NT2/D1 (cell line): ENCODE measurements around the gene ATP8B2.
"Not testable (repeated sequence)": the region's sequence is repeated elsewhere in the genome, so short reads cannot be mapped to it uniquely, and the experiment has no call there.

ENCODE experiments used
- DNase-seq: peaks from one replicate; pipeline ENCODE4 v3.0.0-alpha.2; 2011; ENCODE audit warnings: low read depth, low spot score
- H3K27me3 ChIP-seq: 2 replicates; pipeline ENCODE4 v1.6.0; 2011; ENCODE audit warnings: mild to moderate bottlenecking; ENCODE audit not compliant: insufficient read length, insufficient read depth
- H3K36me3 ChIP-seq: 2 replicates; pipeline ENCODE4 v1.6.1; 2011; ENCODE audit warnings: mild to moderate bottlenecking, low read length, mixed read lengths; ENCODE audit not compliant: insufficient read depth, insufficient read length
- H3K4me1 ChIP-seq: 2 replicates; pipeline ENCODE4 v1.5.1; 2011; ENCODE audit not compliant: insufficient read depth, insufficient read length
- H3K4me3 ChIP-seq: 2 replicates; pipeline ENCODE4 v1.5.1; 2011; ENCODE audit warnings: low read depth; ENCODE audit not compliant: insufficient read length
- H3K9ac ChIP-seq: 2 replicates; pipeline ENCODE4 v1.6.0; 2011; ENCODE audit warnings: low read depth; ENCODE audit not compliant: insufficient read length
- H3K9me3 ChIP-seq: 2 replicates; pipeline ENCODE4 v1.5.1; 2011; ENCODE audit warnings: mild to moderate bottlenecking, low read length; ENCODE audit not compliant: insufficient read depth
- SUZ12 ChIP-seq: IDR thresholded peaks from 2 replicates; pipeline ENCODE4 v1.6.1; 2011; ENCODE audit not compliant: insufficient read length, insufficient read depth; ENCODE audit errors: extremely low read depth
- YY1 ChIP-seq: IDR thresholded peaks from 2 replicates; pipeline ENCODE4 v1.6.1; 2011; ENCODE audit not compliant: insufficient read length, insufficient read depth
- ZNF274 ChIP-seq: IDR thresholded peaks from 2 replicates; pipeline ENCODE4 v1.6.1; 2011; ENCODE audit warnings: mild to moderate bottlenecking, low read depth, low read length

Gene ATP8B2

DNA sequence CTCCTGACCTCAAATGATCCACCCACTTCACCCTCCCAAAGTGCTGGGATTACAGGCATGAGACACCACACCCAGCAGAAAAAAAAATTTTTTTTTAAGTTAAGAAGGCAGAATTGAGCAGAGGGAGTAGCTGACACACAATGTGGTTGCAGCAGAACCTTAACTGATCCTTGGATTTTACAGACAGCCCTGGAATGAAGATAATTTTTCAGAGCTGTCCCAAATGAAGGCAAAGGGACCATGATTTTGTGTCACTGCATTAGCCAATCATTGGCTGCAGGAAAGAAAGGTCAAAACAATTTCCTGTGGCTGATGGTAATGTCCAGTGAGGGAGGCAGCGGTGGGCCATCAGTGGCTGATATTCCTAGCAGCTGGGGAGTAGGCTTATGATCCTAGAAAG, 23.7 kb upstream of the ATP8B2 start:
- no peak for DNase-seq
- H3K4me1 ChIP-seq = no peaks in the 10 kb centered on the region
- H3K4me3 ChIP-seq = no peak overlapping the region
- no peak for TF ChIP-seq YY1
- no peak for TF ChIP-seq SUZ12
- no peak for TF ChIP-seq ZNF274
- H3K9me3 ChIP-seq = peaks cover 8% of the 10 kb centered on the region
- no peak overlapping the region for H3K9ac ChIP-seq
- no peaks in the 10 kb centered on the region for H3K36me3 ChIP-seq
- no peaks in the 10 kb centered on the region for H3K27me3 ChIP-seq

DNA sequence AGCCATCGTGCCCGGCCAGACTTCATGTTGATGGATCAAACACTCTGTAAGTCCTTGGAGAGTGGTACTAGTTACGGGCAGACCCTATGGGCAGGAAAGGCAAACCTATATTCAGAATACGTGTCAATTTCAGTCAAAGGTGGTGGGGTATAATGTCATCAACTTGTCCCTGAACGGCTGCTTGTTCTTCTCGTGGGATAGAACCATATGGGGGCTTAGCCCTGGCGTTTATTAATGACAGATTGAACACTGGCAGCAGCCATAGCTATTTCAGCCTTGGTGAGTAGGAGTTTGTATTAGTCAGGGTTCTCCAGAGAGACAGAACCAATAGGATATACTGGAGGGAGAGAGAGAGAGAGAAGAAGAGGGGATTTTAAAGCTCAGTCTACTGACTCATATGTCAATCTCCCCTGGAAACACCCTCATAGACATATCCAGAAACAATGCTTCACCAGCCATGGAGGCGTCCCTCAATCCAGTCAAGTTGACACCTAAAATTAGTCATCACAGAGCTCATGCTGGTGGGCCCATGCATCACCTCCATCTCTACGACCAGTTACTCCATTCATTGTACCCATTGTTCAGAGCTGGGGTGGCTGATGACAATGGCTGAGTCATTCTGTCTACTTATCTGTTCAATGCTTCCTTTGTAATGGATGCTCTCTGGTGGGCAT, 20.5 kb upstream of the ATP8B2 start:
- H3K4me3 ChIP-seq = no peak overlapping the region
- H3K4me1 ChIP-seq = no peaks in the 10 kb centered on the region
- H3K27me3 ChIP-seq = no peaks in the 10 kb centered on the region
- no peak for TF ChIP-seq YY1
- TF ChIP-seq ZNF274 = no peak
- no peak for TF ChIP-seq SUZ12
- H3K9me3 ChIP-seq = no peaks in the 10 kb centered on the region
- H3K36me3 ChIP-seq = no peaks in the 10 kb centered on the region
- DNase-seq = no peak
- no peak overlapping the region for H3K9ac ChIP-seq

DNA sequence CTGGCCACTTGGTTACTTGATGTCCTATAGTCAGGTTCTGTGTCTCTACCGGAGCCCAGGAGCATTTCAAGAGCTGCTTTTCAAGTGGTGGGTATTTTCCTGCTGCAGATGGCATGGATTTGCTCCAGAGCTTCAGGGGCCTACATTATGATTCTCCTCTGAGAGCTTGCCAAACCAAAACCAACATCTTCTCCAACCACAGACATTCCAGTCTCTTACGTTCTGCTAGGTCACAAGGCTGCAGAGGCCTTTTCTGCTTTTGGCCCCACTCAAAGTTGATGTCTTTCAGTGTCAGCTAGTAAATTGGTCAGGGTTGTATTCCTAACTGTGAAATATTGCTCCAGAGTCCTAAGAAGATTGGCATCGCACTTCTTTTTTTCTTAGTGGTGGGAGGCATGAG, 19.2 kb upstream of the ATP8B2 start:
- Histone ChIP-seq H3K36me3 (no peaks in the 10 kb centered on the region), H3K27me3 (no peaks in the 10 kb centered on the region), H3K9ac (no peak overlapping the region), H3K4me3 (no peak overlapping the region), H3K4me1 (no peaks in the 10 kb centered on the region), H3K9me3 (no peaks in the 10 kb centered on the region)
- DNase-seq = no peak
- TF ChIP-seq ZNF274 (no peak), YY1 (no peak), SUZ12 (no peak)

DNA sequence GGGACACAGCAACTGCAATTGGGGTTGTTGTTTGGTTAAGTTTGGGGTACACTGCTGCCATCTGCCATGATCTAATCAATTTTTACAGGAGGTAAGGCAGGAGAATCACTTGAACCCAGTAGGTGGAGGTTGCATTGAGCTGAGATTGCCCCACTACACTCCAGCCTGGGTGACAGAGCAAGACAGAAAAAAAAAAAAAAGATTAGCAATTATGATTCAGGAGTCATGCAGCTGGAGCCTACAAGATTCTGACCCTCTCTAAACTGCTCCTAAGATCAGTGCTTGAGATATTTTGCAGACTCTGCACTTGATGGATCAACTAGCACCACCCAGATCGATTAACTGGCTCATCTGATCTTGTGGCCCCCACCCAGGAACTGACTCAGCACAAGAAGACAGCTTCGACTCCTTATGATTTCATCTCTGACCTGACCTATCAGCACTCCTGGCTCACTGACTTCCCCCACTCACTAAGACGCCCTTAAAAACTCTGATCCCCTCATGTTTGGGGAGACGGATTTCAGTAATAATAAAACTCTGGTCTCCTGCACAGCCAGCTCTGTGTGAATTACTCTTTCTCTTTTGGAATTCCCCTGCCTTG, 17.6 kb upstream of the ATP8B2 start:
- DNase-seq, H3K9me3 ChIP-seq, H3K4me1 ChIP-seq: not testable (repeated sequence)

DNA sequence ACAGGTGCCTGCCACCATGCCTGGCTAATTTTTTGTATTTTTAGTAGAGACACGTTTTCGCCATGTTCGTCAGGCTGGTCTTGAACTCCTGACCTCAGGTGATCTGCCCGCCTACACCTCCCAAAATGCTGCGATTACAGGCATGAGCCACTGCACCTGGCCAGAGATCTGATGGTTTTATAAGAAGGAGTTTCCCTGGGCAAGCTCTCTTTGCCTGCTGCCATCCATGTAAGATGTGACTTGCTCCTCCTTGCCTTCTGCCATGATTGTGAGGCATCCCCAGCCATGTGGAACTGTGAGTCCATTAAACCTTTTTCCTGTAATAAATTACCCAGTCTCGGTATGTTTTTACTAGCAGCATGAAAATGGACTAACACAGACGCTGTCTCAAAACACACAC, 16.2 kb upstream of the ATP8B2 start:
- H3K9me3 ChIP-seq, H3K4me3 ChIP-seq, H3K27me3 ChIP-seq, H3K4me1 ChIP-seq, DNase-seq, H3K36me3 ChIP-seq, H3K9ac ChIP-seq: not testable (repeated sequence)

More for the DNA sequence above, 17.6 kb upstream of the ATP8B2 start:
- not testable (repeated sequence) for H3K36me3 ChIP-seq, H3K4me3 ChIP-seq, H3K9ac ChIP-seq, H3K27me3 ChIP-seq

DNA sequence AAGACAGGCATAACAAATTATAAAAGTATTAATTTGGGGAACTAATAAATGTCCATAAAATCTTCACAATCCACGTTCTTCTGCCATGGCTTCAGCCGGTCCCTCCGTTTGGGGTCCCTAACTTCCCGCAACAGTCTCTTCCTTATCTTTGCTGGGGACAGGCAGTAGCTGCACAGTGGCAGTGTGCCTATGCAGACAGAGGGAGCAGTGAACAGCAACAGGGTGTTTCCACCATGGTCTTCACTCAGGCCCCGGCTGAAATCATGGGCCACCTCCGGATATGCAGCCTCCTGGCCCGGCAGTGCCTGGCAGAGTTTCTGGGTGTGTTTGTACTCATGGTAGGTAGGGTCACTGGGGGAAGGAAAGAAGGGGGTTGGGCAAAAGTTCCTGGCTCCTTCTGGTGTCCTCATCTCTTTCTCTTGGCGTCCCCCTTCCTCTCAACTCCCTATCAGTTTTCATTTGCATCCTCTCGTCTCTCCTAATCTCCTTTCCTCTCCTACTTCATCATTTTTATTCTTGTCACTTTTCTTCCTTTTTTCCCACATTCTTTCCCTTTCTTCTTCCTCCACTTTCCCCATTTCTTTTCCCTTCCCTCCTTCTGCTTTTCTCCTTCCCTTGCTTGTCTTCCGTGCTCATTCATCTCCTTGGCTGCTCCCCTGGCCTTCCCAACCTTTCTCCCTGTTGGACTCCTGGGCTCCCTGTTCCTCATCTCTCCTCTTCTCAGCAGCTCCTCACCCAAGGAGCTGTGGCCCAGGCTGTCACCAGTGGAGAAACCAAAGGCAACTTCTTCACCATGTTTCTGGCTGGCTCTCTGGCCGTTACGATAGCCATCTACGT, 12.9 kb upstream of the ATP8B2 start:
- DNase-seq, H3K27me3 ChIP-seq: not testable (repeated sequence)
- H3K9me3 ChIP-seq = peaks cover 11% of the 10 kb centered on the region

DNA sequence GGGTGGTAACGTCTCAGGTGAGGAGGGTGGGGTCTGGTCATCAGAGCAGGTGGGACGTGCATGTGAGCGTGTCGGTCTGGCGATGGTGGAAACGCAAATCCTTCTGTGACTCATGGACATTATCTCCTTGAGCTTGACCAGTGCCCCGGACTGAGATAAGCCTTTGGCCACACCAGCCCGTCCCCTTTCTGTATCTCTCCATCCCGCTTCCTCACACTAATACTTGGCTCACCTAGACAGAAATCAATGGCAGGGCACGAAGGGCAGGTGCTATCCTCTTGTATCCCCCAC, 12.3 kb upstream of the ATP8B2 start:
- no peak overlapping the region for H3K9ac ChIP-seq
- no peaks in the 10 kb centered on the region for H3K27me3 ChIP-seq
- H3K9me3 ChIP-seq = peaks cover 11% of the 10 kb centered on the region
- no peaks in the 10 kb centered on the region for H3K4me1 ChIP-seq
- TF ChIP-seq SUZ12 (no peak), ZNF274 (no peak), YY1 (no peak)
- H3K36me3 ChIP-seq = no peaks in the 10 kb centered on the region
- no peak for DNase-seq
- no peak overlapping the region for H3K4me3 ChIP-seq

More for the DNA sequence above, 12.9 kb upstream of the ATP8B2 start:
- H3K4me3 ChIP-seq, H3K36me3 ChIP-seq, H3K9ac ChIP-seq, H3K4me1 ChIP-seq: not testable (repeated sequence)

DNA sequence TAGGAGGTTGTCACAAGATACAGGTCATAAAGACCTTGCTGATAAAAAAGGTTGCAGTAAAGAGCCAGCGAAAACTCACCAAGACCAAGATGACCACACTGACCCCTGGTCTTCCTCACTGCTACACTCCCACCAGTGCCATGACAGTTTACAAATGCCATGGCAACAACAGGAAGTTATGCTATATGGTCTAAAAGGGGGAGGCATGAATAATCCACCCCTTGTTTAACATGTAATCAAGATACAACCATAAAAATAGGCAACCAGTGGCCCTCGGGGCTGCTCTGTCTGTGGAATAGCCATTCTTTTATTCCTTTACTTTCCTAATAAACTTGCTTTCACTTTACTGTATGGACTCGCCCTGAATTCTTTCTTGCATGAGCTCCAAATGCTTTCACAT, 11.1 kb upstream of the ATP8B2 start:
- H3K9ac ChIP-seq, H3K4me3 ChIP-seq, DNase-seq, H3K36me3 ChIP-seq, H3K4me1 ChIP-seq, H3K27me3 ChIP-seq: not testable (repeated sequence)
- H3K9me3 ChIP-seq = peaks cover 11% of the 10 kb centered on the region
